K562 (cell line): ENCODE results near the gene NPAS3.

ENCODE experiments used
- CREB1 ChIP-seq, 2 experiments: sonication (generic) in 1 of 2; formaldehyde crosslinking in 1 of 2; IDR thresholded peaks; 2 replicates each; pipeline versions ENCODE4 v1.6.1 to v1.8.0; 2012 to 2022; ENCODE audit warnings: inconsistent platforms in 1 of 2, mild to moderate bottlenecking in 1 of 2, missing genetic modification reagents in 1 of 2, moderate library complexity in 1 of 2
- NFRKB ChIP-seq: fragments of 450-650 bp; IDR thresholded peaks from 2 replicates; pipeline ENCODE4 v1.6.1; 2016; ENCODE audit warnings: low read depth
- TBL1XR1 ChIP-seq, 2 experiments: IDR thresholded peaks; 2 replicates each; pipeline ENCODE4 v1.6.1; 2012; ENCODE audit warnings: improper control_type of control experiment in 2 of 2, low read length in 2 of 2, mild to moderate bottlenecking in 1 of 2
- ZNF280B ChIP-seq: fragments of 250-450 bp; sonication (Bioruptor Pico); IDR thresholded peaks from 2 replicates; pipeline ENCODE4 v1.5.1; 2021; ENCODE audit warnings: mild to moderate bottlenecking
- ZNF785 ChIP-seq: fragments of 250-450 bp; sonication (Bioruptor Pico); IDR thresholded peaks from 2 replicates; pipeline ENCODE4 v1.4.0; 2020; ENCODE audit warnings: mild to moderate bottlenecking

GRCh38 chr14:33061667-33062325 is 123.1 kb downstream of the NPAS3 start:
- TF ChIP-seq CREB1 (IDR thresholded peaks at IDR 0.05) (no peak), CREB1 (CRISPR knock-in tag; IDR thresholded peaks at IDR 0.05) (no peak), ZNF280B (no peak), ZNF785 (CRISPR knock-in tag) (no peak), TBL1XR1 (IDR thresholded peaks at IDR 0.05; ENCODE audit: low read length in 2 of 2) (no peak), NFRKB (no peak)
